Measurements from ENCODE around the gene DTNA. TPM values are rescaled to one million over a fixed set of nuclear protein-coding genes. Genes with fewer than 3 reads are reported as not detected.
A peak's percentile ranks its signal among the peaks of the same experiment; 100 is the strongest.

Gene DTNA
- total RNA-seq, 1 donor from 2014 or later = 1.6 TPM

- no peak overlapping the region for H3K4me3 ChIP-seq (ENCODE audit: low read depth, low read length)
- DNase-seq (ENCODE audit: low read depth) (peak; percentile 63), FAIRE-seq (peak; percentile 32)
- H3K27me3 ChIP-seq (ENCODE audit: control insufficient read depth, insufficient read depth, low read length) = no peaks in the 10 kb centered on the region
- TF ChIP-seq, protein P1, sequence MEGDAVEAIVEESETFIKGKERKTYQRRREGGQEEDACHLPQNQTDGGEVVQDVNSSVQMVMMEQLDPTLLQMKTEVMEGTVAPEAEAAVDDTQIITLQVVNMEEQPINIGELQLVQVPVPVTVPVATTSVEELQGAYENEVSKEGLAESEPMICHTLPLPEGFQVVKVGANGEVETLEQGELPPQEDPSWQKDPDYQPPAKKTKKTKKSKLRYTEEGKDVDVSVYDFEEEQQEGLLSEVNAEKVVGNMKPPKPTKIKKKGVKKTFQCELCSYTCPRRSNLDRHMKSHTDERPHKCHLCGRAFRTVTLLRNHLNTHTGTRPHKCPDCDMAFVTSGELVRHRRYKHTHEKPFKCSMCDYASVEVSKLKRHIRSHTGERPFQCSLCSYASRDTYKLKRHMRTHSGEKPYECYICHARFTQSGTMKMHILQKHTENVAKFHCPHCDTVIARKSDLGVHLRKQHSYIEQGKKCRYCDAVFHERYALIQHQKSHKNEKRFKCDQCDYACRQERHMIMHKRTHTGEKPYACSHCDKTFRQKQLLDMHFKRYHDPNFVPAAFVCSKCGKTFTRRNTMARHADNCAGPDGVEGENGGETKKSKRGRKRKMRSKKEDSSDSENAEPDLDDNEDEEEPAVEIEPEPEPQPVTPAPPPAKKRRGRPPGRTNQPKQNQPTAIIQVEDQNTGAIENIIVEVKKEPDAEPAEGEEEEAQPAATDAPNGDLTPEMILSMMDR (IDR thresholded peaks at IDR 0.05; ENCODE audit: insufficient read depth, low read length, severe bottlenecking) = no peak
- H3K36me3 ChIP-seq (ENCODE audit: control insufficient read depth, insufficient read depth, low read length) = no peaks in the 10 kb centered on the region
These were observed 64.1 kb downstream of the DTNA start for GRCh38 chr18:34773961-34774766.

GRCh38 chr18:34775461-34775860 lies 65.4 kb downstream of the DTNA start:
- TF ChIP-seq, protein P1 (IDR thresholded peaks at IDR 0.05; ENCODE audit: insufficient read depth, low read length, severe bottlenecking) = no peak
- H3K4me3 ChIP-seq (ENCODE audit: low read depth, low read length) = no peak overlapping the region
- no peak for FAIRE-seq
- DNase-seq (ENCODE audit: low read depth) = no peak
- no peaks in the 10 kb centered on the region for H3K36me3 ChIP-seq (ENCODE audit: control insufficient read depth, insufficient read depth, low read length)
- no peaks in the 10 kb centered on the region for H3K27me3 ChIP-seq (ENCODE audit: control insufficient read depth, insufficient read depth, low read length)

GRCh38 chr18:34779112-34779511 lies 69.0 kb downstream of the DTNA start:
- TF ChIP-seq, protein P1 (IDR thresholded peaks at IDR 0.05; ENCODE audit: insufficient read depth, low read length, severe bottlenecking) = no peak
- Histone ChIP-seq H3K4me3 (ENCODE audit: low read depth, low read length) (no peak overlapping the region), H3K27me3 (ENCODE audit: control insufficient read depth, insufficient read depth, low read length) (no peaks in the 10 kb centered on the region), H3K36me3 (ENCODE audit: control insufficient read depth, insufficient read depth, low read length) (no peaks in the 10 kb centered on the region)
- no peak for DNase-seq (ENCODE audit: low read depth)
- no peak for FAIRE-seq

DNA sequence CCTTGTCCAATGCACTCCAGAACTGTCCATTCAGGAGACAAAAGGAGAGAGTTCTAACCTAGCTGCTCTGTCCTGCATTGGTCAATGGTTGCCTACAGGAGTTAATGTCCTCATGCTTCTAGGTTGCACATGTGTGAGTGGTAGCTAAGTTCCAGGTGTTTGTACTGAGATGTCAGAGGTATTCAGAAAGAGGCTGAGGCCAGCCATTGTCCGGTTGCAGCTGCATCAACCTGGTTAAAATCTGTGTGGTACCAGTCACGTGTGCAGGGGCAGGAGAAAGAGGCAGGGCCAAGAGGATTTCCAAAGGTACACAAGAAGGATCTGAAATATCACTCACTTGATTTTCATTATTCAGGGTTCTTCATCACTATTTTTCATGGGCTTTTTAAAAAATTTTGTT lies 70.8 kb downstream of the DTNA start:
- DNase-seq (ENCODE audit: low read depth) (no peak), FAIRE-seq (no peak)
- TF ChIP-seq, protein P1 (IDR thresholded peaks at IDR 0.05; ENCODE audit: insufficient read depth, low read length, severe bottlenecking) = no peak
- no peaks in the 10 kb centered on the region for H3K36me3 ChIP-seq (ENCODE audit: control insufficient read depth, insufficient read depth, low read length)
- H3K27me3 ChIP-seq (ENCODE audit: control insufficient read depth, insufficient read depth, low read length) = no peaks in the 10 kb centered on the region
- H3K4me3 ChIP-seq (ENCODE audit: low read depth, low read length) = no peak overlapping the region

GRCh38 chr18:34783501-34783900 lies 73.4 kb downstream of the DTNA start:
- Histone ChIP-seq H3K36me3 (ENCODE audit: control insufficient read depth, insufficient read depth, low read length) (no peaks in the 10 kb centered on the region), H3K27me3 (ENCODE audit: control insufficient read depth, insufficient read depth, low read length) (no peaks in the 10 kb centered on the region), H3K4me3 (ENCODE audit: low read depth, low read length) (no peak overlapping the region)
- FAIRE-seq (no peak), DNase-seq (ENCODE audit: low read depth) (no peak)
- TF ChIP-seq, protein P1 (IDR thresholded peaks at IDR 0.05; ENCODE audit: insufficient read depth, low read length, severe bottlenecking) = no peak
